K562 (cell line): Measurements from ENCODE around the gene UBR3. TPM values are rescaled to one million over a fixed set of nuclear protein-coding genes. Genes with fewer than 3 reads are reported as not detected.

Source experiments
- ATAC-seq: fragments of 200-7000 bp; cut with Tn5 transposase; 3 replicates; pipeline ENCODE4 v1.9.1; 2020; ENCODE audit warnings: moderate library complexity
- BruUV-seq: library from RNA; stranded (reverse); fragments of 400-500 nt; replicated peaks from 2 replicates; lab custom pipeline; 2021; lab: Mats Ljungman, UMichigan
- CTCF ChIA-PET: fragments of 300-600 bp; formaldehyde crosslinking; extraction: SDS; loops from one replicate; lab custom pipeline; 2021; ENCODE audit warnings: low intra/inter-chr PET ratio; lab: Yijun Ruan, JAX
- POLR2A ChIA-PET: fragments of 300-600, 350-650 bp; sonication (Branson Sonifier 250); formaldehyde crosslinking; extraction: SDS; loops from one replicate; lab custom pipeline; 2021; ENCODE audit warnings: antibody characterized with exemption, inconsistent platforms; lab: Yijun Ruan, JAX
- DNase-seq, 4 experiments: peaks; one replicate each; pipeline versions ENCODE4 v3.0.0 to v3.0.0-alpha.2; 2011 to 2018; ENCODE audit warnings: low spot score in 3 of 4, mixed read lengths in 3 of 4; ENCODE audit errors: extremely low read depth in 1 of 4
- FAIRE-seq: peaks from 2 replicates; lab custom pipeline; 2011; peaks lifted over from hg19 to GRCh38; lab: Jason Lieb, UNC
- H2AFZ ChIP-seq: 2 replicates; pipeline ENCODE4 v1.6.0; 2011; ENCODE audit warnings: low read depth, low read length, control low read depth, inconsistent platforms
- H3K27ac ChIP-seq: fragments of 200-600 bp; 3 replicates; pipeline ENCODE4 v1.8.0; 2011; ENCODE audit warnings: low read depth, mild to moderate bottlenecking, control low read depth, inconsistent platforms, low read length, moderate library complexity, mixed read lengths; ENCODE audit errors: extremely low read depth
- H3K27me3 ChIP-seq, 2 experiments: fragments of 300-600 bp in 1 of 2; 2 replicates in 1 of 2; 3 replicates in 1 of 2; pipeline versions ENCODE4 v1.6.0 to v1.8.0; 2011; ENCODE audit warnings: inconsistent platforms in 2 of 2, low read length in 2 of 2, mild to moderate bottlenecking in 1 of 2, mixed read lengths in 1 of 2, moderate library complexity in 1 of 2; ENCODE audit not compliant: control insufficient read depth in 2 of 2, insufficient read depth in 2 of 2
- H3K36me3 ChIP-seq: fragments of 300-600 bp; 3 replicates; pipeline ENCODE4 v1.8.0; 2011; ENCODE audit warnings: mild to moderate bottlenecking, low read length, inconsistent platforms; ENCODE audit not compliant: control insufficient read depth, insufficient read depth
- H3K4me1 ChIP-seq, 2 experiments: fragments of 200-600 bp in 1 of 2; replicated peaks in 1 of 2; 2 replicates in 1 of 2; 3 replicates in 1 of 2; pipeline versions ENCODE4 v1.5.1 to v1.8.0; 2011; ENCODE audit warnings: inconsistent platforms in 2 of 2, low read length in 2 of 2, mild to moderate bottlenecking in 1 of 2, mixed read lengths in 1 of 2, moderate library complexity in 1 of 2; ENCODE audit not compliant: control insufficient read depth in 2 of 2, insufficient read depth in 2 of 2
- H3K4me2 ChIP-seq: 2 replicates; pipeline ENCODE4 v1.6.1; 2011; ENCODE audit warnings: low read length, control low read depth, inconsistent platforms, mixed read lengths; ENCODE audit not compliant: insufficient read depth
- H3K4me3 ChIP-seq: fragments of 200-600 bp; sonication (generic), shearing (Covaris generic); 2 replicates; pipeline ENCODE4 v1.5.1; 2016; ENCODE audit warnings: control low read depth, inconsistent platforms
- H3K79me2 ChIP-seq: fragments of 200-600 bp; 3 replicates; pipeline ENCODE4 v1.8.0; 2011; ENCODE audit warnings: low read length, inconsistent platforms; ENCODE audit not compliant: control insufficient read depth, insufficient read depth
- H3K9ac ChIP-seq, 2 experiments: 2 replicates each; pipeline versions ENCODE4 v1.6.0 to v1.6.1; 2011; ENCODE audit warnings: low read depth in 2 of 2, low read length in 2 of 2, control low read depth in 1 of 2, inconsistent platforms in 1 of 2, mild to moderate bottlenecking in 1 of 2, mixed read lengths in 1 of 2; ENCODE audit not compliant: insufficient read depth in 1 of 2
- H3K9me1 ChIP-seq: one replicate; pipeline ENCODE4 v1.6.0; 2011; ENCODE audit warnings: inconsistent platforms, mild to moderate bottlenecking, low read length, moderate library complexity; ENCODE audit not compliant: control insufficient read depth, insufficient read depth
- H3K9me3 ChIP-seq: replicated peaks from 2 replicates; pipeline ENCODE4 v1.5.1; 2011; ENCODE audit warnings: low read depth, low read length, inconsistent platforms; ENCODE audit not compliant: control insufficient read depth, insufficient read depth
- H4K20me1 ChIP-seq: replicated peaks from 2 replicates; pipeline ENCODE4 v1.6.1; 2011; ENCODE audit warnings: low read length, inconsistent platforms, mixed read lengths; ENCODE audit not compliant: control insufficient read depth, insufficient read depth
- ARID1B ChIP-seq: fragments of 450-650 bp; IDR thresholded peaks from 2 replicates; pipeline ENCODE4 v1.6.1; 2016; ENCODE audit warnings: antibody characterized with exemption, mild to moderate bottlenecking, inconsistent platforms
- CBX3 ChIP-seq, 2 experiments: IDR thresholded peaks; 1 replicate in 1 of 2; 2 replicates in 1 of 2; pipeline ENCODE4 v1.6.1; 2012; ENCODE audit warnings: inconsistent platforms in 2 of 2, low read length in 2 of 2, borderline replicate concordance in 1 of 2, control low read depth in 1 of 2
- CTCFL ChIP-seq: IDR thresholded peaks from 2 replicates; pipeline ENCODE4 v1.6.1; 2011; ENCODE audit warnings: borderline replicate concordance, low read depth, mild to moderate bottlenecking, moderate library complexity, low read length; ENCODE audit not compliant: insufficient read depth, poor library complexity, severe bottlenecking
- ETS2 ChIP-seq: IDR thresholded peaks from 2 replicates; pipeline ENCODE4 v1.6.1; 2016; ENCODE audit warnings: borderline replicate concordance, missing genetic modification characterization, mild to moderate bottlenecking, moderate library complexity, missing compliant biosample characterization; ENCODE audit not compliant: poor library complexity, severe bottlenecking
- FOXA1 ChIP-seq: fragments of 450-650 bp; IDR thresholded peaks from 2 replicates; pipeline ENCODE4 v1.6.1; 2016; ENCODE audit warnings: mild to moderate bottlenecking, borderline replicate concordance
- HDAC2 ChIP-seq: fragments of 450-650 bp; IDR thresholded peaks from 2 replicates; pipeline ENCODE4 v1.6.1; 2016; ENCODE audit warnings: mild to moderate bottlenecking
- HNRNPLL ChIP-seq: fragments of 200-400 bp; formaldehyde crosslinking; IDR thresholded peaks from 2 replicates; pipeline ENCODE4 v1.6.1; 2017; ENCODE audit warnings: low read length, low read depth, mild to moderate bottlenecking; ENCODE audit not compliant: poor library complexity, severe bottlenecking
- KAT7 ChIP-seq: sonication (generic); formaldehyde crosslinking; IDR thresholded peaks from 2 replicates; pipeline ENCODE4 v1.8.0; 2022; ENCODE audit warnings: missing genetic modification reagents, mild to moderate bottlenecking, borderline replicate concordance
- KDM1A ChIP-seq, 2 experiments: fragments of 450-650 bp; IDR thresholded peaks; 2 replicates each; pipeline ENCODE4 v1.6.1; 2016; ENCODE audit warnings: mild to moderate bottlenecking in 2 of 2
- MTA3 ChIP-seq: fragments of 450-650 bp; formaldehyde crosslinking; IDR thresholded peaks from 2 replicates; pipeline ENCODE4 v1.6.1; 2017; ENCODE audit warnings: mild to moderate bottlenecking, borderline replicate concordance
- SIX5 ChIP-seq, 2 experiments: IDR thresholded peaks; 2 replicates each; pipeline ENCODE4 v1.6.1; 2011; ENCODE audit warnings: low read length in 2 of 2, borderline replicate concordance in 1 of 2, low read depth in 1 of 2, mild to moderate bottlenecking in 1 of 2, moderate library complexity in 1 of 2; ENCODE audit not compliant: insufficient read depth in 1 of 2
- TCF7L2 ChIP-seq: fragments of 150-350 bp; IDR thresholded peaks from 2 replicates; pipeline ENCODE4 v1.6.1; 2016; ENCODE audit warnings: low read depth, mild to moderate bottlenecking, low read length, moderate library complexity
- ZC3H8 ChIP-seq: fragments of 450-650 bp; IDR thresholded peaks from 2 replicates; pipeline ENCODE4 v1.6.1; 2017
- ZNF384 ChIP-seq: IDR thresholded peaks from 2 replicates; pipeline ENCODE4 v1.6.1; 2012; ENCODE audit warnings: low read depth, low read length, improper control_type of control experiment
- ZNF561 ChIP-seq: fragments of 450-650 bp; formaldehyde crosslinking; conservative IDR thresholded peaks from 2 replicates; pipeline ENCODE4 v1.4.0; 2020; ENCODE audit warnings: mild to moderate bottlenecking, moderate library complexity
- ZNF76 ChIP-seq: fragments of 250-450 bp; sonication (Bioruptor Pico); IDR thresholded peaks from 2 replicates; pipeline ENCODE4 v1.4.0; 2020; ENCODE audit warnings: mild to moderate bottlenecking, moderate library complexity, borderline replicate concordance
- in situ Hi-C: fragments of 300-500 bp; cut with MboI; formaldehyde crosslinking; loops from 4 replicates; pipeline ENCODE4 v1.15.0; 2018; ENCODE audit warnings: inconsistent platforms, mixed read lengths
- intact Hi-C: fragments of 100-400 bp; cut with micrococcal nuclease; formaldehyde crosslinking; loops from 2 replicates; pipeline ENCODE4 v1.14.2; 2022
- polyA plus RNA-seq, 8 experiments: library from polyadenylated mRNA; depleted of rRNA in 4 of 8; stranded (reverse) in 5 of 8; unstranded in 3 of 8; fragments of >200 nt; fragmentation: Nextera tagmentation in 2 of 8; fragmentation: Illumina TruSeq in 1 of 8; extraction: Ambion mirVana in 2 of 8; extraction: Trizol in 1 of 8; gene quantifications; 2 replicates each; pipeline versions ENCODE4 v1.2.1 to v1.2.3, GENCODE V29; 2011 to 2014; ENCODE audit warnings: inconsistent platforms in 1 of 8, missing spikeins in 1 of 8
- total RNA-seq, 7 experiments: library from RNA; depleted of rRNA in 6 of 7; stranded (reverse); fragments of >200 nt in 6 of 7; fragmentation: Illumina TruSeq in 2 of 7; extraction: Trizol in 2 of 7; gene quantifications; 2 replicates each; pipeline versions ENCODE4 v1.2.1 to v1.2.3, GENCODE V29; 2011 to 2021; ENCODE audit warnings: low replicate concordance in 1 of 7
- TF ChIP-seq, protein P1 (sequence below), 2 experiments: IDR thresholded peaks; 2 replicates each; pipeline ENCODE4 v1.6.1; 2011; ENCODE audit warnings: borderline replicate concordance in 1 of 2, control low read depth in 1 of 2, low read depth in 1 of 2, low read length in 1 of 2, mild to moderate bottlenecking in 1 of 2, mixed read lengths in 1 of 2, moderate library complexity in 1 of 2; ENCODE audit not compliant: insufficient read depth in 1 of 2, insufficient read length in 1 of 2, poor library complexity in 1 of 2, severe bottlenecking in 1 of 2; ENCODE audit errors: extremely low read depth in 1 of 2
- TF ChIP-seq, protein P2 (sequence below): fragments of 450-650 bp; conservative IDR thresholded peaks from 2 replicates; pipeline ENCODE4 v1.6.1; 2016; ENCODE audit warnings: missing genetic modification characterization, low read depth, mild to moderate bottlenecking, control low read depth, missing compliant biosample characterization

The UBR3 gene
- total and polyA plus RNA-seq, 9 of the 15 experiments (the other 6 are each of a cell fraction or from before 2014, with no cell fraction given): 14.4 to 63.5 (median 40.4) TPM

DNA sequence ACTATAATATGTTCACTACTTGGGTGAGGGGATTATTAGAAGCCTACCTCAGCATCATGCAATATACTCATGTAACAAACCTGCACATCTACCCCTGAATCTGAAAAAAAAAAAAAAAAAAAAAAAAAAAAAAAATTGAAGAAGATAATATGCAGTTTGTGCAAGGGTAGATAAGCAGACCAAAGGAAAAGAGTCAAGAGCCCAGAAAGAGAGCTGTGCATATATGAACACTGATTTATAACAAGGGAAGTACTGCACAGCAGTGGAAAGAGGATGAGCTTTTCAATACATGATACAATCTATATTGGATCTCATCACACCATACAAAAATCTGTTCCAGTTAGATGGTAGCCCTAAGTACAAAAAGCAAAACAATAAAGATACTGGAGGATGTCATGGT is 268.1 kb downstream of the UBR3 start:
- Histone ChIP-seq H3K27ac (no peak overlapping the region), H3K9me1 (no peaks in the 10 kb centered on the region), H3K79me2 (no peaks in the 10 kb centered on the region), H3K4me1 (no peaks in the 10 kb centered on the region; a peak in 1 of 5 replicates), H3K36me3 (no peaks in the 10 kb centered on the region), H3K9ac (no peak overlapping the region), H3K4me2 (no peak overlapping the region), H2AFZ (no peak overlapping the region), H3K9me3 (no peaks in the 10 kb centered on the region), H3K4me3 (no peak overlapping the region), H4K20me1 (no peaks in the 10 kb centered on the region), H3K27me3 (no peaks in the 10 kb centered on the region)
- intact Hi-C loops: no loop called here
- 0 out of 3 replicates have a peak, but pooled peaks have one; percentile 54 for ATAC-seq
- in situ Hi-C loops: no loop called here
- ChIA-PET CTCF (no interaction called here), POLR2A (interaction anchor here (0.8 to 1.2 kb wide), 3 partner anchors 10 to 29 kb away, joined by 3 to 4 read pairs (median 3); no protein-coding TSS in a partner anchor)
- no peak for DNase-seq
- no TSS peak for BruUV-seq
- FAIRE-seq: no peak
- TF ChIP-seq CTCFL (no peak), ARID1B (0 out of 2 replicates have a peak, but pooled peaks have one; percentile 26), HNRNPLL (no peak), KAT7 (no peak), HDAC2 (no peak), FOXA1 (no peak), KDM1A (IDR thresholded peaks at IDR 0.05) (peak in 1 of 2 experiments; percentile 49; a peak in 3 of 4 replicates), CBX3 (IDR thresholded peaks at IDR 0.05; ENCODE audit: borderline replicate concordance in 1 of 2, low read length in 2 of 2) (no peak), ZC3H8 (no peak), MTA3 (no peak), TCF7L2 (no peak), SIX5 (IDR thresholded peaks at IDR 0.05; ENCODE audit: borderline replicate concordance in 1 of 2, insufficient read depth in 1 of 2, low read depth in 1 of 2, low read length in 2 of 2) (no peak), ZNF384 (peak; percentile 69), ETS2 (tag) (no peak), ZNF76 (CRISPR knock-in tag) (no peak), ZNF561 (CRISPR knock-in tag) (no peak)
- TF ChIP-seq, protein P1, sequence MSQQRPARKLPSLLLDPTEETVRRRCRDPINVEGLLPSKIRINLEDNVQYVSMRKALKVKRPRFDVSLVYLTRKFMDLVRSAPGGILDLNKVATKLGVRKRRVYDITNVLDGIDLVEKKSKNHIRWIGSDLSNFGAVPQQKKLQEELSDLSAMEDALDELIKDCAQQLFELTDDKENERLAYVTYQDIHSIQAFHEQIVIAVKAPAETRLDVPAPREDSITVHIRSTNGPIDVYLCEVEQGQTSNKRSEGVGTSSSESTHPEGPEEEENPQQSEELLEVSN (IDR thresholded peaks at IDR 0.05; ENCODE audit: borderline replicate concordance in 1 of 2, extremely low read depth in 1 of 2, insufficient read depth in 1 of 2, insufficient read length in 1 of 2, low read depth in 1 of 2, low read length in 1 of 2, poor library complexity in 1 of 2, severe bottlenecking in 1 of 2): no peak
- TF ChIP-seq, protein P2, sequence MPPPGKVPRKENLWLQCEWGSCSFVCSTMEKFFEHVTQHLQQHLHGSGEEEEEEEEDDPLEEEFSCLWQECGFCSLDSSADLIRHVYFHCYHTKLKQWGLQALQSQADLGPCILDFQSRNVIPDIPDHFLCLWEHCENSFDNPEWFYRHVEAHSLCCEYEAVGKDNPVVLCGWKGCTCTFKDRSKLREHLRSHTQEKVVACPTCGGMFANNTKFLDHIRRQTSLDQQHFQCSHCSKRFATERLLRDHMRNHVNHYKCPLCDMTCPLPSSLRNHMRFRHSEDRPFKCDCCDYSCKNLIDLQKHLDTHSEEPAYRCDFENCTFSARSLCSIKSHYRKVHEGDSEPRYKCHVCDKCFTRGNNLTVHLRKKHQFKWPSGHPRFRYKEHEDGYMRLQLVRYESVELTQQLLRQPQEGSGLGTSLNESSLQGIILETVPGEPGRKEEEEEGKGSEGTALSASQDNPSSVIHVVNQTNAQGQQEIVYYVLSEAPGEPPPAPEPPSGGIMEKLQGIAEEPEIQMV (tag): no peak
